Esophagus squamous epithelium (tissue), 5 donors: ENCODE data around the gene KIAA1191. TPM values are rescaled to one million over a fixed set of nuclear protein-coding genes. Genes with fewer than 3 reads are reported as not detected.

ENCODE experiments used
- DNase-seq: peaks from one replicate; lab custom pipeline; 2025; lab: John Stamatoyannopoulos, UW
- H3K27ac ChIP-seq, 4 donors: fragments of 200-600 bp; sonication (generic); one replicate each; pipeline ENCODE4 v1.5.1; 2016 to 2019; ENCODE audit warnings: mild to moderate bottlenecking in 1 of 4
- H3K27me3 ChIP-seq, 4 donors: fragments of 200-600 bp; sonication (generic); 1 replicate in 3 of 4; 2 replicates in 1 of 4; pipeline versions ENCODE4 v1.5.1 to v1.6.0; 2017 to 2021; ENCODE audit warnings: antibody characterized with exemption in 1 of 4
- H3K36me3 ChIP-seq, 3 donors: fragments of 200-600 bp; sonication (generic); one replicate each; pipeline ENCODE4 v1.5.1; 2016 to 2019
- H3K4me1 ChIP-seq, 3 donors: fragments of 200-600 bp; sonication (generic); one replicate each; pipeline ENCODE4 v1.5.1; 2017 to 2019
- H3K4me3 ChIP-seq, 4 donors: fragments of 200-600 bp; sonication (generic); 1 replicate in 3 of 4; 2 replicates in 1 of 4; pipeline ENCODE4 v1.5.1; 2016 to 2019; ENCODE audit warnings: mild to moderate bottlenecking in 2 of 4, moderate library complexity in 1 of 4
- H3K9me3 ChIP-seq, 3 donors: fragments of 200-600 bp; sonication (generic); one replicate each; pipeline ENCODE4 v1.5.1; 2016 to 2019
- CTCF ChIP-seq, 6 experiments: fragments of 450-650 bp in 4 of 6; fragments of 200-600 bp in 2 of 6; sonication (generic) in 2 of 6; IDR thresholded peaks; one replicate each; pipeline ENCODE4 v1.5.1; 2016 to 2019; ENCODE audit warnings: antibody characterized with exemption in 6 of 6, mild to moderate bottlenecking in 4 of 6, moderate library complexity in 4 of 6
- POLR2A ChIP-seq, 4 donors: fragments of 450-650 bp; IDR thresholded peaks; one replicate each; pipeline ENCODE4 v1.6.1; 2017; ENCODE audit warnings: antibody characterized with exemption in 4 of 4, mild to moderate bottlenecking in 4 of 4, moderate library complexity in 3 of 4
- WGBS, 2 donors: methylation state at CpG; one replicate each; pipeline ENCODE4 v1.1.5; 2018; 5-methylcytosine and 5-hydroxymethylcytosine counted together
- intact Hi-C: fragments of 100-400 bp; cut with DNase I; formaldehyde crosslinking; loops from one replicate; pipeline ENCODE4 v1.15.0; 2022
- total RNA-seq, 4 donors: library from RNA; depleted of rRNA; stranded (reverse); fragments of >200 nt; gene quantifications; one replicate each; pipeline ENCODE4 v1.1.0, GENCODE V29; 2016
- donor health status: DM: yes; HTN: yes; CAD: no.

The KIAA1191 gene
- total RNA-seq, 4 donors from 2014 or later = 57.0 to 99.9 (median 73.7) TPM

GRCh38 chr5:176394096-176394495 lies 32.5 kb upstream of the KIAA1191 start:
- Histone ChIP-seq H3K4me3 (no peak overlapping the region), H3K27me3 (no peaks in the 10 kb centered on the region), H3K27ac (no peak overlapping the region), H3K9me3 (no peaks in the 10 kb centered on the region), H3K4me1 (peaks cover 0 to 33% (median 7%) of the 10 kb centered on the region in 3 donors), H3K36me3 (peaks cover 18 to 89% (median 32%) of the 10 kb centered on the region in 3 donors)
- WGBS, 2 donors = 85 to 92% methylated on average over 6 to 8 of the region's 9 CpGs
- intact Hi-C loops = no loop called here
- no peak for TF ChIP-seq POLR2A (IDR thresholded peaks at IDR 0.05)
- no peak for TF ChIP-seq CTCF (IDR thresholded peaks at IDR 0.05)
- no peak for DNase-seq

- H3K9me3 ChIP-seq = no peaks in the 10 kb centered on the region
- TF ChIP-seq POLR2A (IDR thresholded peaks at IDR 0.05) (no peak), CTCF (IDR thresholded peaks at IDR 0.05) (no peak)
- no peaks in the 10 kb centered on the region for H3K27me3 ChIP-seq
- no peak overlapping the region for H3K27ac ChIP-seq
- whole genome bisulfite sequencing, 2 donors = 78 to 88% methylated on average over 6 to 7 of the region's 11 CpGs
- no peak overlapping the region for H3K4me3 ChIP-seq
- no peak for DNase-seq
- intact Hi-C loops = no loop called here
- H3K4me1 ChIP-seq = peaks cover 4 to 41% (median 9%) of the 10 kb centered on the region in 3 donors
- peaks cover 18 to 74% (median 22%) of the 10 kb centered on the region in 3 donors for H3K36me3 ChIP-seq
Measured at GRCh38 chr5:176392526-176392925, 31.0 kb upstream of the KIAA1191 start.

- intact Hi-C loops = no loop called here
- Histone ChIP-seq H3K4me3 (no peak overlapping the region), H3K36me3 (peaks cover 17 to 68% (median 21%) of the 10 kb centered on the region in 3 donors), H3K9me3 (no peaks in the 10 kb centered on the region), H3K4me1 (peaks cover 9 to 46% (median 15%) of the 10 kb centered on the region in 3 donors), H3K27me3 (no peaks in the 10 kb centered on the region), H3K27ac (no peak overlapping the region)
- DNase-seq = no peak
- 81 to 84% methylated on average over 3 to 4 of the region's 4 CpGs for WGBS, 2 donors
- TF ChIP-seq CTCF (IDR thresholded peaks at IDR 0.05) (no peak), POLR2A (IDR thresholded peaks at IDR 0.05) (no peak)
Measured at GRCh38 chr5:176391999-176392398, 30.4 kb upstream of the KIAA1191 start.

GRCh38 chr5:176391479-176391878 lies 29.9 kb upstream of the KIAA1191 start:
- TF ChIP-seq POLR2A (IDR thresholded peaks at IDR 0.05) (no peak), CTCF (IDR thresholded peaks at IDR 0.05) (no peak)
- intact Hi-C loops = no loop called here

GRCh38 chr5:176389135-176390123 lies 27.9 kb upstream of the KIAA1191 start:
- intact Hi-C loops = no loop called here
- Histone ChIP-seq H3K4me1 (peaks cover 10 to 54% (median 20%) of the 10 kb centered on the region in 3 donors), H3K9me3 (no peaks in the 10 kb centered on the region), H3K36me3 (peaks cover 7 to 67% (median 28%) of the 10 kb centered on the region in 3 donors), H3K4me3 (peak overlapping the region; percentile 58 to 96 (median 72)), H3K27me3 (no peaks in the 10 kb centered on the region), H3K27ac (peak overlapping the region; percentile 91 to 97 (median 95))
- no peak for DNase-seq
- TF ChIP-seq POLR2A (IDR thresholded peaks at IDR 0.05) (peak in 2 of 4 donors; percentile 78 to 87), CTCF (IDR thresholded peaks at IDR 0.05) (no peak)
- WGBS, 2 donors = 16 to 28% methylated on average over 29 to 34 of the region's 41 CpGs

More at GRCh38 chr5:176391479-176391878, 29.9 kb upstream of the KIAA1191 start:
- peaks cover 10 to 51% (median 20%) of the 10 kb centered on the region in 3 donors for H3K4me1 ChIP-seq
- WGBS, 2 donors = 81 to 86% methylated on average over 3 to 4 of the region's 4 CpGs
- DNase-seq = no peak
- H3K36me3 ChIP-seq = peaks cover 12 to 67% (median 21%) of the 10 kb centered on the region in 3 donors
- H3K4me3 ChIP-seq = no peak overlapping the region
- H3K27ac ChIP-seq = no peak overlapping the region
- H3K9me3 ChIP-seq = no peaks in the 10 kb centered on the region
- no peaks in the 10 kb centered on the region for H3K27me3 ChIP-seq
